ENCODE data around the gene METTL25. TPM values are rescaled to one million over a fixed set of nuclear protein-coding genes. Genes with fewer than 3 reads are reported as not detected.

Gene METTL25
- total and polyA plus RNA-seq, 2 experiments from 2014 or later: 7.6 to 14.3 TPM

GRCh38 chr12:82357845-82358199 is 507 bp upstream of the METTL25 start:
- Histone ChIP-seq H3K27ac (ENCODE audit: low read depth) (peak overlapping the region; percentile 84; the same call in 1 of the 2 replicates), H3K36me3 (ENCODE audit: insufficient read depth) (peaks cover 34% of the 10 kb centered on the region; the same call in 1 of the 2 replicates), H3K27me3 (ENCODE audit: insufficient read depth) (no peaks in the 10 kb centered on the region), H3F3A (replicated peaks; ENCODE audit: low read depth) (no peaks in the 10 kb centered on the region), H3K4me1 (ENCODE audit: insufficient read depth) (peaks cover 19% of the 10 kb centered on the region), H2AFZ (peak overlapping the region; percentile 23; the same call in 1 of the 2 replicates), H3K9me2 (ENCODE audit: insufficient read depth) (no peaks in the 10 kb centered on the region), H3K4me2 (peak overlapping the region; percentile 95), H3K79me2 (replicated peaks; ENCODE audit: insufficient read depth) (peaks cover 66% of the 10 kb centered on the region), H4K20me1 (replicated peaks; ENCODE audit: insufficient read depth) (no peaks in the 10 kb centered on the region), H3K4me3 (peak overlapping the region; percentile 96)
- Mint-ChIP-seq H3K27ac (peak overlapping the region; percentile 100), H3K9me3 (no peaks in the 10 kb centered on the region; the same call in 2 of the 3 replicates), H3K4me1 (peaks cover 19% of the 10 kb centered on the region; the same call in 2 of the 3 replicates), H3K36me3 (ENCODE audit: low read depth) (peaks cover 63% of the 10 kb centered on the region), H3K27me3 (ENCODE audit: insufficient read depth, low read depth, poor library complexity) (peaks cover 7% of the 10 kb centered on the region), H3K4me3 (peak overlapping the region; percentile 100)
- DNase-seq (ENCODE audit: low spot score) (peak; percentile 11), ATAC-seq (no peak; the same call in 2 of the 3 replicates)
- TF ChIP-seq CREB1 (CRISPR knock-in tag; IDR thresholded peaks at IDR 0.05; ENCODE audit: low read depth) (no peak), REST (IDR thresholded peaks at IDR 0.05; ENCODE audit: unreplicated experiment) (no peak), EZH2 (IDR thresholded peaks at IDR 0.05; ENCODE audit: low read depth, unreplicated experiment) (no peak), POLR2AphosphoS5 (IDR thresholded peaks at IDR 0.05; ENCODE audit: low read depth) (no peak), STAT1 (IDR thresholded peaks at IDR 0.05; ENCODE audit: unreplicated experiment) (no peak), EZH2phosphoT487 (IDR thresholded peaks at IDR 0.05; ENCODE audit: unreplicated experiment) (no peak), JUNB (IDR thresholded peaks at IDR 0.05; ENCODE audit: unreplicated experiment) (no peak), ZNF331 (CRISPR knock-in tag; IDR thresholded peaks at IDR 0.05; ENCODE audit: low read depth) (no peak), ETS1 (IDR thresholded peaks at IDR 0.05) (no peak), ZNF462 (CRISPR knock-in tag; IDR thresholded peaks at IDR 0.05) (no peak), ZNF114 (CRISPR knock-in tag; IDR thresholded peaks at IDR 0.05) (no peak), NANOG (IDR thresholded peaks at IDR 0.05; ENCODE audit: borderline replicate concordance) (no peak), CTCF (conservative IDR thresholded peaks at IDR 0.05; ENCODE audit: low read depth in 2 of 2) (no peak)
